Measurements from ENCODE around the gene XYLT1.

XYLT1 gene

DNA sequence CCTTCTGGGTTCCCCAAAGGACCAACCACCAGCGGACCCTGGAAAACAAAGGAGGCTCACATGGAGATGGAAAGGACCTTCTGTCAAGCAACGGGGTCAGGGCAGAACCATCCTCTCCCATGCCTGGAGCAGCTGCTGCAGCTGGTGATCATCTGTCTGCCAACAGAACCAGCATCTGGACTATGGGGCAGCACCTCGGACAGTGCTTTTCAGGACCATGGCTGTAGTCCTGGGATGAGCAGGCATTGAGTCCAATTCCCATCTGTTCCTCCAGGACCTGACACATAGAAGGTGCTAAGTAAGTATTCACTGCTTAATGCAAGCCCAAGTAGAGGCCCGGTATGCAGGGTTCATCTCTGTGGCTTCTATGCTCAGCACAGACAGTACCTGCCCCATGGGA, 304.7 kb downstream of the XYLT1 start:
- no peak overlapping the region for H3K4me2 ChIP-seq (ENCODE audit: low read length)
- H2AFZ ChIP-seq (ENCODE audit: low read depth, low read length) = no peak overlapping the region
- no peaks in the 10 kb centered on the region for H3K36me3 ChIP-seq (replicated peaks; ENCODE audit: low read depth, low read length)
- H3K27ac ChIP-seq (ENCODE audit: low read length) = no peak overlapping the region
- 0 out of 2 replicates have a peak, but pooled peaks cover 3% of the 10 kb centered on the region for H4K20me1 ChIP-seq (ENCODE audit: insufficient read depth, low read length)
- H3K4me3 ChIP-seq (ENCODE audit: low read length) = no peak overlapping the region
- H3K4me1 ChIP-seq (ENCODE audit: low read length) = peaks cover 8% of the 10 kb centered on the region
- H3K9me3 ChIP-seq (ENCODE audit: insufficient read depth, low read length) = no peaks in the 10 kb centered on the region
- H3K79me2 ChIP-seq (ENCODE audit: low read length) = no peaks in the 10 kb centered on the region
- no peak overlapping the region for H3K9ac ChIP-seq (ENCODE audit: low read length)
- H3K27me3 ChIP-seq (ENCODE audit: low read depth, low read length) = 0 out of 2 replicates have a peak, but pooled peaks cover 4% of the 10 kb centered on the region
- TF ChIP-seq EZH2phosphoT487 (IDR thresholded peaks at IDR 0.05; ENCODE audit: low read depth) = no peak
- no peak for TF ChIP-seq CTCF (IDR thresholded peaks at IDR 0.05; ENCODE audit: low read depth, low read length)

GRCh38 chr16:17162560-17162959, 308.2 kb downstream of the XYLT1 start:
- TF ChIP-seq CTCF (IDR thresholded peaks at IDR 0.05; ENCODE audit: low read depth, low read length) (no peak), EZH2phosphoT487 (IDR thresholded peaks at IDR 0.05; ENCODE audit: low read depth) (no peak)
- Histone ChIP-seq H3K36me3 (replicated peaks; ENCODE audit: low read depth, low read length) (no peaks in the 10 kb centered on the region), H3K79me2 (ENCODE audit: low read length) (no peaks in the 10 kb centered on the region), H3K27ac (ENCODE audit: low read length) (no peak overlapping the region), H3K4me2 (ENCODE audit: low read length) (no peak overlapping the region), H2AFZ (ENCODE audit: low read depth, low read length) (no peak overlapping the region), H4K20me1 (ENCODE audit: insufficient read depth, low read length) (0 out of 2 replicates have a peak, but pooled peaks cover 3% of the 10 kb centered on the region), H3K27me3 (ENCODE audit: low read depth, low read length) (no peaks in the 10 kb centered on the region), H3K9me3 (ENCODE audit: insufficient read depth, low read length) (no peaks in the 10 kb centered on the region), H3K4me3 (ENCODE audit: low read length) (no peak overlapping the region), H3K4me1 (ENCODE audit: low read length) (peaks cover 6% of the 10 kb centered on the region), H3K9ac (ENCODE audit: low read length) (no peak overlapping the region)

DNA sequence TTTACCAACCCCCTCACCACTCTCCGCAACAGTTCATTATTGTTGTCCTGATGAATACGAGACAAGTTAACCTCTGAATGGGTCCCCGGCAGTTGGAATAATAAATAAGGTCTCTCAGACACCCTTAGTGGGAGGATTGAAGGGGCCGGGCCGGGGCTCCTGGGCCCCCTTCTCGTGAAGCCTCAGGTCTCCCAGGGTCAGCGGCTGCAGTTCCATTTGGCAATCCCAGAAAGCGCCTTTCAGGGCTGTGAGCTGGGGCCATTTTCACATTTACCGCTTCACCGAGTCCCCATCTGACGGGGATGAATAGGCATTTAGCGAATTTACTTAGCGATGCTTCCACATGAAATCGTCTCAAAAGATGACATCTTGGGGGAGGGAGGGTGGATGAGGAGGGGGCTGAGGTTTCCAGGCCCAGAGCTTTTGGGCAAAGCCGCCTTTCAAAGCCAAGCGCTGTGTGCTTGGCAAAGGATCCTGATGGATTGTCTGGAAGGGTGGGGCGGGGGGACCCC, 309.8 kb downstream of the XYLT1 start:
- H4K20me1 ChIP-seq (ENCODE audit: insufficient read depth, low read length) = 0 out of 2 replicates have a peak, but pooled peaks cover 2% of the 10 kb centered on the region
- TF ChIP-seq CTCF (IDR thresholded peaks at IDR 0.05; ENCODE audit: low read depth, low read length) (no peak), EZH2phosphoT487 (IDR thresholded peaks at IDR 0.05; ENCODE audit: low read depth) (no peak)
- H3K9ac ChIP-seq (ENCODE audit: low read length) = no peak overlapping the region
- no peak overlapping the region for H3K4me2 ChIP-seq (ENCODE audit: low read length)
- no peaks in the 10 kb centered on the region for H3K36me3 ChIP-seq (replicated peaks; ENCODE audit: low read depth, low read length)
- H3K27ac ChIP-seq (ENCODE audit: low read length) = no peak overlapping the region
- no peak overlapping the region for H2AFZ ChIP-seq (ENCODE audit: low read depth, low read length)
- H3K4me3 ChIP-seq (ENCODE audit: low read length) = no peak overlapping the region
- no peaks in the 10 kb centered on the region for H3K79me2 ChIP-seq (ENCODE audit: low read length)
- H3K27me3 ChIP-seq (ENCODE audit: low read depth, low read length) = no peaks in the 10 kb centered on the region
- peaks cover 6% of the 10 kb centered on the region for H3K4me1 ChIP-seq (ENCODE audit: low read length)
- no peaks in the 10 kb centered on the region for H3K9me3 ChIP-seq (ENCODE audit: insufficient read depth, low read length)

DNA sequence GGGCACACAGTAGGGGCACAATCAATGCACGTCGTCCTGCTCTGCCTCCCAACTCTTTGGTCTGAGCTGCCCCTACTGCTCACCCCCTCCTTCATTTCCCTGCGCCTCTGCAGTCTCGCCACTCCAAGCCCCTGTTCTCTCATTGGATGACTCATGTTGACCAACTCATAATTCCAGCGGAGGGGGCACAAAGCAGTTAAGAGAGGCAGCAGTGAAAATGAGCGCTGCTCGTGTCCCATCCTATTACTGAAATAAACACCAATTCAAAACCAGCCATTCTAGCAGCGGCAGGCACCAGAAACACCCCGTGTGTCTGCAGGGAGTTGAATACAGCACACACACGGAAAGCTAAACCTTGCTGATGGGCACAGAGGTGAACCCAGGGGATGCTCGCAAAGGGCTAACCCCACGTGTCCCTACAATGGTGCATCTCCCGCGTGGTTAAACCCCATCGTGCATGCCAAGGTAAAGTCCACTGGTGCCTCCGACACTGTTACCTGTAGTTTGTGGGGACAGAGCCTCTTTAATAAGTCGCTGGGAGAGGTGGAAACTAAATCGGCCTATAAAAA, 310.4 kb downstream of the XYLT1 start:
- no peaks in the 10 kb centered on the region for H4K20me1 ChIP-seq (ENCODE audit: insufficient read depth, low read length)
- TF ChIP-seq CTCF (IDR thresholded peaks at IDR 0.05; ENCODE audit: low read depth, low read length) (no peak), EZH2phosphoT487 (IDR thresholded peaks at IDR 0.05; ENCODE audit: low read depth) (no peak)
- no peak overlapping the region for H2AFZ ChIP-seq (ENCODE audit: low read depth, low read length)
- no peak overlapping the region for H3K4me2 ChIP-seq (ENCODE audit: low read length)
- H3K9ac ChIP-seq (ENCODE audit: low read length) = no peak overlapping the region
- H3K36me3 ChIP-seq (replicated peaks; ENCODE audit: low read depth, low read length) = no peaks in the 10 kb centered on the region
- H3K79me2 ChIP-seq (ENCODE audit: low read length) = no peaks in the 10 kb centered on the region
- no peak overlapping the region for H3K27ac ChIP-seq (ENCODE audit: low read length)
- peaks cover 7% of the 10 kb centered on the region for H3K4me1 ChIP-seq (ENCODE audit: low read length)
- no peaks in the 10 kb centered on the region for H3K9me3 ChIP-seq (ENCODE audit: insufficient read depth, low read length)
- no peaks in the 10 kb centered on the region for H3K27me3 ChIP-seq (ENCODE audit: low read depth, low read length)
- H3K4me3 ChIP-seq (ENCODE audit: low read length) = no peak overlapping the region

Measured in OCI-LY3 (cell line).